GM10248 (cell line): ENCODE results near the gene ERCC6.

Experiments
- CTCF ChIA-PET: fragments of 300-600 bp; sonication (Branson Sonifier 250); formaldehyde crosslinking; extraction: SDS; loops from one replicate; lab custom pipeline; 2021; ENCODE audit warnings: antibody characterized with exemption; lab: Yijun Ruan, JAX
- POLR2A ChIA-PET: fragments of 350-650 bp; sonication (Branson Sonifier 250); formaldehyde crosslinking; extraction: SDS; loops from one replicate; lab custom pipeline; 2020; ENCODE audit warnings: antibody characterized with exemption; lab: Yijun Ruan, JAX
- DNase-seq: peaks from one replicate; pipeline ENCODE4 v3.0.0; 2012; ENCODE audit errors: extremely low spot score
- CTCF ChIP-seq: IDR thresholded peaks from 2 replicates; pipeline ENCODE4 v1.5.1; 2012; ENCODE audit warnings: mild to moderate bottlenecking, low read depth; ENCODE audit errors: extremely low read depth, missing control alignments, control extremely low read depth

Gene ERCC6

GRCh38 chr10:49474901-49475300, 64.0 kb downstream of the ERCC6 start:
- ChIA-PET CTCF (interaction anchor here (1.3 kb wide), 1 partner anchor 13 kb away, joined by 3 read pairs; no protein-coding TSS in a partner anchor), POLR2A (no interaction called here)
- TF ChIP-seq CTCF: no peak
- no peak for DNase-seq

GRCh38 chr10:49471532-49471931, 67.4 kb downstream of the ERCC6 start:
- ChIA-PET CTCF (interaction anchor here (0.9 to 1.9 kb wide), 3 partner anchors 15 to 64 kb away, joined by 3 to 8 read pairs (median 3); no protein-coding TSS in a partner anchor), POLR2A (no interaction called here)
- TF ChIP-seq CTCF: no peak
- no peak for DNase-seq

- no peak for TF ChIP-seq CTCF
- DNase-seq: no peak
- ChIA-PET CTCF (no interaction called here), POLR2A (no interaction called here)
Observed at GRCh38 chr10:49465736-49466135, 73.2 kb downstream of the ERCC6 start.
